GM20000 (cell line): ENCODE results near the gene CEND1.

Experiments
- DNase-seq: peaks from one replicate; pipeline ENCODE4 v3.0.0; 2012; ENCODE audit warnings: low spot score
- CTCF ChIP-seq: IDR thresholded peaks from 2 replicates; pipeline ENCODE4 v1.5.1; 2012; ENCODE audit warnings: mild to moderate bottlenecking, control low read depth; ENCODE audit errors: extremely low read depth, missing control alignments

CEND1 gene

DNA sequence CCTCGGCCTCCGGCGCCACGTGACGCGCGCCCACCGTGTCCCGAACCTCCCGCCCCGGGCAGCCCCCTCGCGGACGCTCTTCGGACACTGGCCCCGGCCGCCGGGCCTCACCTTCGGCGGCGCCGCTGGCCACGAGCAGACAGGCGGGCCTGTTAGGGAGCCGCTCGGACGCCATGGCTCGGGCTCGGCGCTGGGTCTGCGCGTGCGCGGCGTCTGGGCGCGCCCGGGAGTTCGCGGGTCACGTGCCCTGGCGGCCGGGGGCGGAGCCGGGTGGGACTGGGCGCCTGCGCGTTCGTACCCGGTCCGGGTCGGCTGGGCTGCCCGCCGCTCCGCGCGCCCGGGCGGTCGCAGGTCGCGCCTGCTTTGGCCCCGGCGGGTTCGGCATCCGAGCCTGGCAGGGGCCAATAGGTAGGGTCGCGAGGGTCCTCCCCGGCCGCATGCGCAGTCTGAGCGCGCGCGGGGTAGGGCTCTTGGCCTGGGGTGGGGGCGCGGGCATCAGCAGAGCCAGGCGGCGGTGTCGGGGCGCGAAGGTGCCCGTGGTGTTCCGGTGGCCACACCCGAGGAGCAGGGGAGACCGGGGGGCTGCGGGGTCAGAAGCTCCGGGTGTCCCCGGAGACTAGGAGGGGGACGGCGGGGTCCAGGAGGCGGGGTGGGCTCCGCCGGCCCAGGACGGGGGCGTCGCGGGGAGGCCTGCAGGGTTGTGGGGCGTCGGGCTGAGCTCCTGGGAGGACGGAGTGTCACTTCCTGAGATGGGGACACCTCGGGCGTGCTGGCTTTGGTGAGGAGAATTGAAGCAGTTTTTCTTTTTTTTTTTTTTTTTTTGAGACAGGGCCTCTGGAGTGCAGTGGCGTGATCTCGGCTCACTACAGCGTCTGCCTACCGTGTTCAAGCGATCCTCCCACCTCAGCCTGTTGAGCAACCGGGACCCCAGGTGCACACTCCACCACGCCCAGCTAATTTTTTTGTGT lies 12.3 kb downstream of the CEND1 start, which contains the start of gene GATD1:
Gene GATD1, minus strand, starts transcription at position 200 of the 968 bp plus-strand sequence. Its CDS starts 25 bp downstream, at position 175.
- DNase-seq, result peak; percentile 100
- no peak for TF ChIP-seq CTCF

DNA sequence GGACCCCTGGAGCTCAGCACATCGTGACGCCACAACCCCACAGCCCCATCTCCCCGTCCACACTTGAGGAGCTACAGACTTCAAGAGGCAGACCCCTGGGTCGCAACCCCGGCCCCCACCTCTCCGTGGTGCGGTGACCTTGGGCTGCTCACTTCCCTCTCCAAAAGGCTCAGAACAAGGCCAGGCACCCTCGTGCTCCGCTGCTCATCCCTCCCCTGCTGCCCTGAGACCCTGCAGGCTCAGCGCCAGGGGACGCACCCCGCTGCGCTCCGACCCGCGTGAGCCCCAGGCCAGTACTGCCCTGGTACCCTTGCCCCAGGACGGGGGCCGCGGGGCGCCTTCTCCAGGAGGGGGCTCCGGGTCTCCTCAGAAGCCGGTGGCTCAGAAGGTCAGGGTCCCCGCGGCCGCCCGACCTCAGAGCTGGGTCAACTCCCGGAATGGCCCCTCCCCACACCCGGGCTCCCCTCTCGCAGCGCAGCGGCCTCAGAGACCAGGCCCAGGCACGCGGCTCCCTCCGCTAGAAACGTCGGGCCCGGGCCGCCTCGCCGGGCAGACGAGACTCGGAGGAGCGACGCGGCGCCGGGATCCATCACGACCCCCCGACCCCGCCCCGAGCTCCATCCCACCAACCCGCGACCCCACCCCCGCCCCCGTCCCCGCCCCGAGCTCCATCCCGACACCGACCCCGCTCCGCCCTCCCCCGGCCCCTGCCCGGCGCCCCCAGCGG lies 13.2 kb downstream of the CEND1 start:
- DNase-seq, result no peak
- peak; percentile 1 for TF ChIP-seq CTCF

- TF ChIP-seq CTCF, result no peak
These were observed 13.7 kb downstream of the CEND1 start for GRCh38 chr11:776263-776560.

GRCh38 chr11:774873-775592 lies 14.9 kb downstream of the CEND1 start:
- DNase-seq, result no peak
- no peak for TF ChIP-seq CTCF

More at GRCh38 chr11:776263-776560, 13.7 kb downstream of the CEND1 start:
- no peak for DNase-seq

GRCh38 chr11:773830-774229 lies 16.1 kb downstream of the CEND1 start:
- no peak for TF ChIP-seq CTCF
- DNase-seq, result no peak

DNA sequence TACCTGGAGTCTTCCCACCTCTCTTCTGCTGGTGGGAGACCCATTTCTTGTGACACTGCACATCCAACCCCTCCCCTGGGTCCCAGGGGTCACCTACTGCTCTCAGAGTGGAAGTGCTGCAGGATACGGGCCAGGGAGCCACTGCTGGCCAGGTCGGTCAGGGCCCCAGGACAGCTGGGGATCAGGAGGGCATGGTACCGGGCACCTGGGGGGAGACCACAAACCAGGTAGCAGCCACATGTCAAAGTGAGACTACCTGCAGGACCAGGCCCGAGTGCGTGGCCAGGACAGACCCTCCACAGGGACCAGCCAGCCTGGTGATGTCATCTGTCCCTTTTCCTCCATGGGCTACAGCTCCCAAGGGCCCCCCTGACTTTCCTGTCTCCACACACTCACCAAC lies 16.5 kb downstream of the CEND1 start:
- no peak for DNase-seq
- no peak for TF ChIP-seq CTCF
